ENCODE results near the gene GBGT1.

DNA sequence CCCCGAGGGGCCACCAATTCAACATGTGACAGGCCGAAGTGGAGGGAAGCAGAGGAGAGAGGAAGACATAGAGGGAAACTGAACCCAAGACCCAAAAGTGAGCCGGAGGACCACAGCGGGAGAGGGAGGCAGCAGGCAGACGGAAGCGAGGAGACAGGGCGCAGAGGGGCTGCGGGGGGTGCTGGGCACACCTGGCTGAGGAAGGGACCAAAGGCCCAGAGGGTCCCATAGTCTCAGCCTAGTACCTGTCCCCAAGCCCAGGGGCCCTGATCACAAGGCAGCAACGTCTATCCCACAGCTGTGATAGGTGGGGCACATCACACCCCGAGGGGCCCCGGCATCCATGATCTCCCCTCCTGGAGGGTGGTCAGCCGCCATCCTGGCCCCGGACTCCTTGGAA, 35.6 kb downstream of the GBGT1 start:
- TF ChIP-seq, protein P1, sequence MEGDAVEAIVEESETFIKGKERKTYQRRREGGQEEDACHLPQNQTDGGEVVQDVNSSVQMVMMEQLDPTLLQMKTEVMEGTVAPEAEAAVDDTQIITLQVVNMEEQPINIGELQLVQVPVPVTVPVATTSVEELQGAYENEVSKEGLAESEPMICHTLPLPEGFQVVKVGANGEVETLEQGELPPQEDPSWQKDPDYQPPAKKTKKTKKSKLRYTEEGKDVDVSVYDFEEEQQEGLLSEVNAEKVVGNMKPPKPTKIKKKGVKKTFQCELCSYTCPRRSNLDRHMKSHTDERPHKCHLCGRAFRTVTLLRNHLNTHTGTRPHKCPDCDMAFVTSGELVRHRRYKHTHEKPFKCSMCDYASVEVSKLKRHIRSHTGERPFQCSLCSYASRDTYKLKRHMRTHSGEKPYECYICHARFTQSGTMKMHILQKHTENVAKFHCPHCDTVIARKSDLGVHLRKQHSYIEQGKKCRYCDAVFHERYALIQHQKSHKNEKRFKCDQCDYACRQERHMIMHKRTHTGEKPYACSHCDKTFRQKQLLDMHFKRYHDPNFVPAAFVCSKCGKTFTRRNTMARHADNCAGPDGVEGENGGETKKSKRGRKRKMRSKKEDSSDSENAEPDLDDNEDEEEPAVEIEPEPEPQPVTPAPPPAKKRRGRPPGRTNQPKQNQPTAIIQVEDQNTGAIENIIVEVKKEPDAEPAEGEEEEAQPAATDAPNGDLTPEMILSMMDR (conservative IDR thresholded peaks at IDR 0.05; ENCODE audit: low read depth, low read length) = no peak
- no peak for TF ChIP-seq EZH2 (IDR thresholded peaks at IDR 0.05; ENCODE audit: low read length, unreplicated experiment)
- TF ChIP-seq EZH2phosphoT487 (IDR thresholded peaks at IDR 0.05; ENCODE audit: borderline replicate concordance, low read length) = no peak
